B cell (primary cell): ENCODE results near the gene HECA. TPM values are rescaled to one million over a fixed set of nuclear protein-coding genes. Genes with fewer than 3 reads are reported as not detected.

Experiments used
- ATAC-seq: fragments of 200-7000 bp; cut with Tn5 transposase; one replicate; pipeline ENCODE4 v1.10.0; 2021; ENCODE audit warnings: low read depth, mild to moderate bottlenecking, moderate number of reproducible peaks, moderate library complexity
- CTCF ChIA-PET: fragments of 350-600 bp; sonication (Branson Sonifier 250); formaldehyde crosslinking; loops from one replicate; lab custom pipeline; 2021; ENCODE audit warnings: antibody characterized with exemption, inconsistent platforms; lab: Charles Lee
- POLR2A ChIA-PET: fragments of 350-600 bp; sonication (Branson Sonifier 250); formaldehyde crosslinking; loops from one replicate; lab custom pipeline; 2021; ENCODE audit warnings: antibody characterized with exemption; lab: Charles Lee
- DNase-seq: peaks from one replicate; pipeline ENCODE4 v3.0.0; 2013
- H2AFZ ChIP-seq: 2 replicates; pipeline ENCODE4 v1.6.1; 2012; ENCODE audit warnings: mild to moderate bottlenecking, low read depth, low read length; ENCODE audit not compliant: insufficient read depth, poor library complexity, severe bottlenecking
- H3K27ac ChIP-seq, 2 donors: 1 replicate in 1 of 2; 2 replicates in 1 of 2; pipeline ENCODE4 v1.5.1; 2012 to 2013; ENCODE audit warnings: low read length in 2 of 2, mild to moderate bottlenecking in 2 of 2, moderate library complexity in 1 of 2
- H3K27me3 ChIP-seq, 4 experiments: fragments of 200-600 bp in 1 of 4; sonication (generic) in 1 of 4; replicated peaks in 1 of 4; 1 replicate in 2 of 4; 2 replicates in 2 of 4; pipeline versions ENCODE4 v1.6.1 to v1.7.0; 2013 to 2016; ENCODE audit warnings: low read length in 3 of 4, mild to moderate bottlenecking in 2 of 4, mixed read lengths in 1 of 4, moderate library complexity in 1 of 4; ENCODE audit not compliant: insufficient read depth in 4 of 4, control insufficient read depth in 3 of 4; ENCODE audit errors: control extremely low read depth in 1 of 4
- H3K36me3 ChIP-seq, 2 experiments: replicated peaks in 1 of 2; 1 replicate in 1 of 2; 2 replicates in 1 of 2; pipeline versions ENCODE4 v1.6.1 to v1.7.1; 2013; ENCODE audit warnings: low read length in 1 of 2; ENCODE audit not compliant: insufficient read depth in 2 of 2, control insufficient read depth in 1 of 2; ENCODE audit errors: control extremely low read depth in 1 of 2, extremely low read depth in 1 of 2
- H3K4me1 ChIP-seq, 2 donors: fragments of 200-600 bp in 1 of 2; sonication (generic) in 1 of 2; 1 replicate in 1 of 2; 2 replicates in 1 of 2; pipeline versions ENCODE4 v1.5.1 to v1.6.1; 2013 to 2017; ENCODE audit warnings: low read length in 2 of 2; ENCODE audit not compliant: control insufficient read depth in 2 of 2, insufficient read depth in 2 of 2
- H3K4me2 ChIP-seq: replicated peaks from 2 replicates; pipeline ENCODE3; 2012; ENCODE audit warnings: mild to moderate bottlenecking, low read depth, low read length; ENCODE audit not compliant: poor library complexity, severe bottlenecking
- H3K4me3 ChIP-seq, 5 experiments: fragments of 200-600 bp in 1 of 5; sonication (generic) in 1 of 5; 1 replicate in 3 of 5; 2 replicates in 2 of 5; pipeline versions ENCODE4 v1.5.1 to v1.7.0; 2011 to 2016; ENCODE audit warnings: low read length in 4 of 5, mild to moderate bottlenecking in 4 of 5, low read depth in 2 of 5, control low read depth in 1 of 5, moderate library complexity in 1 of 5; ENCODE audit not compliant: insufficient read depth in 1 of 5; ENCODE audit errors: control extremely low read depth in 1 of 5, extremely low read depth in 1 of 5
- H3K79me2 ChIP-seq: fragments of 200-600 bp; sonication (generic); one replicate; pipeline ENCODE4 v1.6.0; 2016; ENCODE audit warnings: low read length; ENCODE audit not compliant: control insufficient read depth, insufficient read depth
- H3K9ac ChIP-seq: fragments of 200-600 bp; sonication (generic); 2 replicates; pipeline ENCODE4 v1.6.1; 2017; ENCODE audit warnings: mild to moderate bottlenecking, low read length, moderate library complexity
- H3K9me3 ChIP-seq, 3 donors: one replicate each; pipeline versions ENCODE4 v1.6.1 to v1.7.1; 2013; ENCODE audit warnings: low read length in 2 of 3; ENCODE audit not compliant: control insufficient read depth in 2 of 3, insufficient read depth in 1 of 3; ENCODE audit errors: control extremely low read depth in 1 of 3
- H4K20me1 ChIP-seq: 2 replicates; pipeline ENCODE4 v1.6.0; 2012; ENCODE audit warnings: mild to moderate bottlenecking, low read length; ENCODE audit not compliant: insufficient read depth, control insufficient read depth, poor library complexity, severe bottlenecking
- H3K27ac Mint-ChIP-seq: one replicate; pipeline ENCODE4 v1.8.0; 2021; ENCODE audit warnings: mixed read lengths
- H3K27me3 Mint-ChIP-seq: one replicate; pipeline ENCODE4 v1.8.0; 2021; ENCODE audit warnings: mixed read lengths
- H3K4me1 Mint-ChIP-seq: one replicate; pipeline ENCODE4 v1.8.0; 2021; ENCODE audit warnings: mixed read lengths
- H3K4me3 Mint-ChIP-seq: one replicate; pipeline ENCODE4 v1.8.0; 2021; ENCODE audit warnings: mixed read lengths
- H3K9me3 Mint-ChIP-seq: one replicate; pipeline ENCODE4 v1.8.0; 2022; ENCODE audit warnings: mixed read lengths; ENCODE audit not compliant: insufficient read depth
- EZH2 ChIP-seq: IDR thresholded peaks from 2 replicates; pipeline ENCODE4 v1.6.1; 2012; ENCODE audit warnings: borderline replicate concordance, low read depth, mild to moderate bottlenecking, moderate library complexity, low read length; ENCODE audit not compliant: insufficient read depth, poor library complexity, severe bottlenecking
- WGBS: methylation state at CpG from one replicate; pipeline ENCODE4 v1.1.5; 2013; ENCODE audit warnings: missing lambda C conversion rate; ENCODE audit not compliant: insufficient coverage; 5-methylcytosine and 5-hydroxymethylcytosine counted together
- intact Hi-C: fragments of 100-400 bp; cut with micrococcal nuclease; formaldehyde crosslinking; loops from one replicate; pipeline ENCODE4 v1.10.0; 2022
- polyA plus RNA-seq: library from polyadenylated mRNA; depleted of rRNA; stranded (reverse); fragments of >200 nt; gene quantifications from 2 replicates; pipeline ENCODE4 v1.2.3, GENCODE V29; 2012
- total RNA-seq, 2 donors: library from RNA; stranded (reverse); fragments of 120-200 nt in 1 of 2; gene quantifications; 1 replicate in 1 of 2; 2 replicates in 1 of 2; pipeline versions ENCODE4 v1.2.3 to v1.2.4, GENCODE V29; 2013 to 2022
- TF ChIP-seq, protein P1 (sequence below): fragments of 200-600 bp; IDR thresholded peaks from one replicate; pipeline ENCODE4 v1.8.0; 2022; ENCODE audit warnings: antibody characterized with exemption, mild to moderate bottlenecking

HECA gene
- total and polyA plus RNA-seq, 2 donors (not counting 1 experiment from before 2014, with no cell fraction given), result 19.2 to 50.4 TPM

DNA sequence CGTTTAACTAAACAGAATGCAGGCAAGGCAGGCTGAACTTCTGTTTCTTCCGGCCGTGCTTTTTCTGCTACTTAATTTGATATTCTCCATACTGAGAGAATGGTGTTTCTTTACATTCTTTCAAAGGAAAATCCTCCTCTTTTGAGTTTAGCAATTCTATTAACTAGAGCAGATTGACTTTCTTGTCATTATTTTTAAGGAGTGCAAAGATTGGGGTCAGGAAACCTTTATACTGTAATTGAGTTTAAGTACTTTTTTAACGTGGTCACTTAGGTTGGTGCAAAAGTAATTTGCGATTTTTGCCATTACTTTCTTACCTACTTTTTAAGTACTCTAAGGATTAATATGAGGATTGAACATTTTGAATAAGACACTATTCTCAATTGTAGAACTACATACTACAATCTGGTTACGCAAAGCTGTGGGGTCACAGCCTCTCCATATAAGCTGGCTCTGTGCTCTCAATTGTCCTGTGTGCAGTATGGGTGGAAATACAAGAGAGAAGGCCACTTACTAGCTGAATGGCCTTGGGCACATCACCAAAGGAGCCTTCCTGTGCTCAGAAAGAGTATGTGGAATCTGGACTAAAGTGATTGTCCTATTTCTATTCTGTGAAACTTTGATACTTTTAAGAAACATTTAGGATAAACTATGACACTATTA is 16.7 kb downstream of the HECA start:
- Histone ChIP-seq H3K27ac (peak overlapping the region in 1 of 2 donors; percentile 45), H3K9me3 (no peaks in the 10 kb centered on the region), H2AFZ (no peak overlapping the region), H3K9ac (no peak overlapping the region), H3K4me1 (peaks cover 51 to 58% of the 10 kb centered on the region in 2 donors), H3K4me3 (no peak overlapping the region), H3K79me2 (peaks cover 96% of the 10 kb centered on the region), H3K27me3 (no peaks in the 10 kb centered on the region), H3K36me3 (peaks cover 0 to 5% of the 10 kb centered on the region in 2 experiments), H4K20me1 (peaks cover 90% of the 10 kb centered on the region), H3K4me2 (peak overlapping the region; percentile 20)
- Mint-ChIP-seq H3K27me3 (no peaks in the 10 kb centered on the region), H3K9me3 (no peaks in the 10 kb centered on the region), H3K27ac (no peak overlapping the region), H3K4me1 (peaks cover 76% of the 10 kb centered on the region), H3K4me3 (no peak overlapping the region)
- no peak for ATAC-seq
- intact Hi-C loops, result loop anchor here (5.0 kb wide), 1 partner anchor 36 kb away; no protein-coding TSS in a partner anchor
- CTCF ChIA-PET, result interaction anchor here (1.2 to 1.3 kb wide), 2 partner anchors 12 to 16 kb away, joined by 3 to 4 read pairs; no protein-coding TSS in a partner anchor
- POLR2A ChIA-PET, result no interaction called here
- no peak for TF ChIP-seq EZH2
- TF ChIP-seq, protein P1, sequence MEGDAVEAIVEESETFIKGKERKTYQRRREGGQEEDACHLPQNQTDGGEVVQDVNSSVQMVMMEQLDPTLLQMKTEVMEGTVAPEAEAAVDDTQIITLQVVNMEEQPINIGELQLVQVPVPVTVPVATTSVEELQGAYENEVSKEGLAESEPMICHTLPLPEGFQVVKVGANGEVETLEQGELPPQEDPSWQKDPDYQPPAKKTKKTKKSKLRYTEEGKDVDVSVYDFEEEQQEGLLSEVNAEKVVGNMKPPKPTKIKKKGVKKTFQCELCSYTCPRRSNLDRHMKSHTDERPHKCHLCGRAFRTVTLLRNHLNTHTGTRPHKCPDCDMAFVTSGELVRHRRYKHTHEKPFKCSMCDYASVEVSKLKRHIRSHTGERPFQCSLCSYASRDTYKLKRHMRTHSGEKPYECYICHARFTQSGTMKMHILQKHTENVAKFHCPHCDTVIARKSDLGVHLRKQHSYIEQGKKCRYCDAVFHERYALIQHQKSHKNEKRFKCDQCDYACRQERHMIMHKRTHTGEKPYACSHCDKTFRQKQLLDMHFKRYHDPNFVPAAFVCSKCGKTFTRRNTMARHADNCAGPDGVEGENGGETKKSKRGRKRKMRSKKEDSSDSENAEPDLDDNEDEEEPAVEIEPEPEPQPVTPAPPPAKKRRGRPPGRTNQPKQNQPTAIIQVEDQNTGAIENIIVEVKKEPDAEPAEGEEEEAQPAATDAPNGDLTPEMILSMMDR, result no peak
- no peak for DNase-seq
- no CpG with 5 or more reads among the region's 6 CpGs for WGBS
